ENCODE data around the gene NTNG1.

DNA sequence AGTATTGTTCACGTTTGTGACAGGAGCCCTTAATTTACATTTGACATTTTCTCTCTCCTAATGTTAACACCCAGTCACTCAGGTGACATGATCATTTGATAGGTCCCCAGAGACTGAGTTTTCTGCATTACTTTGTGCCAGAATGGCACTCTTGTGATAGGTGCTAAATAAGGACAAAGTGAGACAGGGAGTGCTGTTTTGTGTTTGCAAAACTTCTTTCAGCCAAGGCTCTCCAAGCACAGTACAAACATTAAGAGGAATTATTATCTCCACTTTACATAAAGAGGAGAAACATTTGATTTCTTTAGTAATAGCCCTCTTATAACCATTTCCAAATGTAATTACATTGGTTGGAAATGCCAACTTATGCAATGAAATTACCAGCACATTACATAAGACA is 355.2 kb downstream of the NTNG1 start:
- TF ChIP-seq, protein P1, sequence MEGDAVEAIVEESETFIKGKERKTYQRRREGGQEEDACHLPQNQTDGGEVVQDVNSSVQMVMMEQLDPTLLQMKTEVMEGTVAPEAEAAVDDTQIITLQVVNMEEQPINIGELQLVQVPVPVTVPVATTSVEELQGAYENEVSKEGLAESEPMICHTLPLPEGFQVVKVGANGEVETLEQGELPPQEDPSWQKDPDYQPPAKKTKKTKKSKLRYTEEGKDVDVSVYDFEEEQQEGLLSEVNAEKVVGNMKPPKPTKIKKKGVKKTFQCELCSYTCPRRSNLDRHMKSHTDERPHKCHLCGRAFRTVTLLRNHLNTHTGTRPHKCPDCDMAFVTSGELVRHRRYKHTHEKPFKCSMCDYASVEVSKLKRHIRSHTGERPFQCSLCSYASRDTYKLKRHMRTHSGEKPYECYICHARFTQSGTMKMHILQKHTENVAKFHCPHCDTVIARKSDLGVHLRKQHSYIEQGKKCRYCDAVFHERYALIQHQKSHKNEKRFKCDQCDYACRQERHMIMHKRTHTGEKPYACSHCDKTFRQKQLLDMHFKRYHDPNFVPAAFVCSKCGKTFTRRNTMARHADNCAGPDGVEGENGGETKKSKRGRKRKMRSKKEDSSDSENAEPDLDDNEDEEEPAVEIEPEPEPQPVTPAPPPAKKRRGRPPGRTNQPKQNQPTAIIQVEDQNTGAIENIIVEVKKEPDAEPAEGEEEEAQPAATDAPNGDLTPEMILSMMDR (IDR thresholded peaks at IDR 0.05): no peak
- no peak for TF ChIP-seq POLR2AphosphoS5 (IDR thresholded peaks at IDR 0.05)
- no peak for TF ChIP-seq POLR2A (IDR thresholded peaks at IDR 0.05)
- no peak for TF ChIP-seq EP300 (IDR thresholded peaks at IDR 0.05)
